AG09319 (cell line): Measurements from ENCODE around the gene COL11A1.

Experiments used
- DNase-seq: peaks from one replicate; pipeline ENCODE4 v3.0.0-alpha.2; 2010; ENCODE audit warnings: low read depth; ENCODE audit errors: extremely low read depth
- TF ChIP-seq, protein P1 (sequence below): IDR thresholded peaks from 2 replicates; pipeline ENCODE4 v1.5.1; 2011; ENCODE audit warnings: low read depth, mild to moderate bottlenecking, inconsistent platforms, low read length, moderate library complexity

Gene COL11A1

DNA sequence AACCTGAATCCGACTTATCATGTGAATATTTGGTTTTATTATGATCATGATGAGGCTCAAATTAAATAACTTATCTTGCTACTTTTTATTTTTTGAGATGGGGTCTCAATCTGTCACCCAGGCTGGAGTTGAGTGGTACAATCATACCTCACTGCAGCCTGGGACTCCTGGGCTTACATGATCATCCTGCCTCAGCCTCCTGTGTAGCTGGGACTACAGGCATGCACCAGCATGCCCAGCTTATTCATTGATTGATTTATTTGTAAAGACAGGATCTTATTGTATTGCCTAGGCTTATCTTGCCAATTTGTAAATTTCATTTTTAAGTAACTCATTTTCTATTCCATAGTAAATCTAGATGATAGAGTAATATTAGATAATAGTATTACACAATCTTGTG, 84.3 kb downstream of the COL11A1 start:
- DNase-seq = no peak
- TF ChIP-seq, protein P1, sequence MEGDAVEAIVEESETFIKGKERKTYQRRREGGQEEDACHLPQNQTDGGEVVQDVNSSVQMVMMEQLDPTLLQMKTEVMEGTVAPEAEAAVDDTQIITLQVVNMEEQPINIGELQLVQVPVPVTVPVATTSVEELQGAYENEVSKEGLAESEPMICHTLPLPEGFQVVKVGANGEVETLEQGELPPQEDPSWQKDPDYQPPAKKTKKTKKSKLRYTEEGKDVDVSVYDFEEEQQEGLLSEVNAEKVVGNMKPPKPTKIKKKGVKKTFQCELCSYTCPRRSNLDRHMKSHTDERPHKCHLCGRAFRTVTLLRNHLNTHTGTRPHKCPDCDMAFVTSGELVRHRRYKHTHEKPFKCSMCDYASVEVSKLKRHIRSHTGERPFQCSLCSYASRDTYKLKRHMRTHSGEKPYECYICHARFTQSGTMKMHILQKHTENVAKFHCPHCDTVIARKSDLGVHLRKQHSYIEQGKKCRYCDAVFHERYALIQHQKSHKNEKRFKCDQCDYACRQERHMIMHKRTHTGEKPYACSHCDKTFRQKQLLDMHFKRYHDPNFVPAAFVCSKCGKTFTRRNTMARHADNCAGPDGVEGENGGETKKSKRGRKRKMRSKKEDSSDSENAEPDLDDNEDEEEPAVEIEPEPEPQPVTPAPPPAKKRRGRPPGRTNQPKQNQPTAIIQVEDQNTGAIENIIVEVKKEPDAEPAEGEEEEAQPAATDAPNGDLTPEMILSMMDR = no peak

- TF ChIP-seq, protein P1 = no peak
- no peak for DNase-seq
These were observed 106.3 kb downstream of the COL11A1 start for GRCh38 chr1:103002005-103002404.

DNA sequence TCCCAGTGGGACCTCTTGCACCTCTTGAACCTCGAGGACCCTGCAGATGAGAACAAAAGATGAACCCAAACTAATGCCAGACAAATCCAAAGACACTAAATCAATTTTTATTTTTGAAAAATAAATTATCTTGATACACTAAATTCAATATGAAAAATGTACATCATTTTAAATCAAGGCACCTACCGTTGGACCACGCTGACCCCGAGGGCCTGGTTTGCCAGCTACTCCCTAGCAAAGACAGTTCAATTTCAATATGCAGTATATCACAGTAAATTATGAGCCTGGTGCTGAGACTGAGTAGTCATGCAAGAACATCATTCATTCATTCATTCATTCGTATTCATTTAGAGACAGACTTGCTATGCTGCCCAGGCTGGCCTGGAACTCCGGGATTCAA, 129.4 kb downstream of the COL11A1 start:
- DNase-seq = no peak
- TF ChIP-seq, protein P1 = no peak

DNA sequence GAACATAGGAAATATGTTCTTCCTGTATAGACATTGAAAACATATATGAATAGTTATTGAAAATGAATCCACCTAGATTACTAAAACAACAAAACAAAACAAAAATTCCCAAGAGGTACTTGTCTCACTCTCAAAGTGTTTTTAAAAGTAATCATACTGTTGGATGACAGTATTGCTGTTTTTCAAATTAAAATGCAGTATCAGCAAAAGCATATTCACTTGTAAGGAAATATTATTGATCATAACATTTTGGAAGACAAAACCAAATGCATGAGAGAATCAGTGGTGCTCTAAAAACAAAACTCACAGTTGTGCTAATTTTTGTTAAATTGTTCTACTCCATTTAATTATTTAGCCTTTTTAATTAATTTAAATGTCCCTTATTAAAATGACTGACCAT, 131.0 kb downstream of the COL11A1 start:
- TF ChIP-seq, protein P1 = no peak
- DNase-seq = no peak

DNA sequence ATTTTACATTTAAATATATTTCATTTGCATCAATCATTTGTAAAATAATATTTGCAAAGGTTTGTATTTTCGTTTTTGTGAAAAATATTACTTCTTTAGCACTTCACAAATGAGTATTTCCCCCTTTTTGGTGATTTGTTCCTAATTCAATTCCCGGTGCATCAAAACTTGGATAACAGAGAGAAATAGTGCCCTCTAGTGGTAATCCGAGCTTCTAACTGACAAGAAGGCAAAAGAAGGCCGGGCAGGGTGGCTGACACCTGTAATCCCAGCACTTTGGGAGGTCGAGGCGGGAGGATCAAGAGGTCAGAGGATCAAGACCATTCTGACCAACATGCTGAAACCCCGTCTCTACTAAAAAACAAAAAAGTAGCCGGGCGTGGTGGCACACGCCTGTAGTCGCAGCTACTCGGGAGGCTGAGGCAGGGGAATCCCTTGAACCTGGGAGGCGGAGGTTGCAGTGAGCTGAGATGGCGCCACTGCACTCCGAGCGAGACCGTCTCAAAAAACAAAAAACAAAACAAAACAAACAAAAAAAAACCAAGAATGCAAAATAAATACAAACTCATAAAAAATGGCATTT, 137.7 kb downstream of the COL11A1 start:
- TF ChIP-seq, protein P1 = peak; percentile 60
- DNase-seq = peak; percentile 30

- TF ChIP-seq, protein P1 = no peak
- no peak for DNase-seq
These were observed 140.5 kb downstream of the COL11A1 start for GRCh38 chr1:102967786-102968185.

GRCh38 chr1:102961549-102961948, 146.8 kb downstream of the COL11A1 start:
- no peak for DNase-seq
- TF ChIP-seq, protein P1 = no peak
